ENCODE results near the gene HOOK2. TPM values are rescaled to one million over a fixed set of nuclear protein-coding genes. Genes with fewer than 3 reads are reported as not detected.
A peak's percentile ranks its signal among the peaks of the same experiment; 100 is the strongest.
"Not testable (repeated sequence)": the region's sequence is repeated elsewhere in the genome, so short reads cannot be mapped to it uniquely, and the experiment has no call there.

Gene HOOK2
- total and polyA plus RNA-seq, 2 of the 13 experiments (the other 11 are each of a cell fraction or from before 2014, with no cell fraction given) = 9.2 to 12.9 TPM

GRCh38 chr19:12725612-12726011 is 49.7 kb downstream of the HOOK2 start:
- H3K4me2 ChIP-seq (ENCODE audit: low read depth, low read length); CTCF ChIA-PET (ENCODE audit: low intra/inter-chr PET ratio, low total read pairs); BruUV-seq (replicated peaks); H4K20me1 ChIP-seq (ENCODE audit: insufficient read depth, low read length); H3K4me3 ChIP-seq (replicated peaks in 1 of 3; ENCODE audit: insufficient read depth in 1 of 3, low read depth in 2 of 3, low read length in 3 of 3); ATAC-seq; H3K27me3 ChIP-seq (ENCODE audit: control insufficient read depth in 1 of 2, insufficient read depth in 2 of 2, low read length in 2 of 2); in situ Hi-C loops (cut with HindIII; ENCODE audit: extremely low pct_ligation_motif_present, low pct_unique_long_range_greater_than_20kb); DNase-seq (ENCODE audit: low spot score); H3K27ac ChIP-seq (ENCODE audit: extremely low read length, insufficient read depth, low read length); intact Hi-C loops (cut with micrococcal nuclease; ENCODE audit: unreplicated experiment); H2AFZ ChIP-seq (ENCODE audit: low read length); H3K9ac ChIP-seq (ENCODE audit: insufficient read depth, low read depth, low read length); H3K9me3 ChIP-seq (ENCODE audit: low read length); FAIRE-seq: not testable (repeated sequence)
- peaks cover 10 to 17% of the 10 kb centered on the region in 2 experiments for H3K36me3 ChIP-seq (replicated peaks in 1 of 2; ENCODE audit: control insufficient read depth in 1 of 2, insufficient read depth in 2 of 2, low read length in 2 of 2)
- POLR2A ChIA-PET = interaction anchor here (0.8 to 4.8 kb wide), 2 partner anchors 7 to 66 kb away, joined by 3 to 51 read pairs; partner anchors contain the start of genes JUNB and TRIR
- peaks cover 30% of the 10 kb centered on the region for H3K79me2 ChIP-seq (ENCODE audit: insufficient read depth, low read length)
- 95% methylated on average over 10 of the region's 10 CpGs for WGBS (ENCODE audit: low lambda C conversion rate)
- H3K4me1 ChIP-seq (ENCODE audit: insufficient read depth, low read length) = peaks cover 13% of the 10 kb centered on the region

GRCh38 chr19:12723641-12724426 is 51.5 kb downstream of the HOOK2 start, which contains the start of gene TNPO2:
TNPO2 (minus strand) TSS chr19:12723932; CDS start chr19:12720977, 2,955 bp downstream.
- Histone ChIP-seq H3K36me3 (replicated peaks in 1 of 2; ENCODE audit: control insufficient read depth in 1 of 2, insufficient read depth in 2 of 2, low read length in 2 of 2) (peaks cover 2 to 7% of the 10 kb centered on the region in 2 experiments; a peak in 4 of 5 replicates), H4K20me1 (ENCODE audit: insufficient read depth, low read length) (no peaks in the 10 kb centered on the region), H3K9ac (ENCODE audit: insufficient read depth, low read depth, low read length) (peak within 1 kb of the TSS; percentile 87), H3K27ac (ENCODE audit: extremely low read length, insufficient read depth, low read length) (peak within 1 kb of the TSS; percentile 77), H3K9me3 (ENCODE audit: low read length) (no peaks in the 10 kb centered on the region), H3K27me3 (ENCODE audit: control insufficient read depth in 1 of 2, insufficient read depth in 2 of 2, low read length in 2 of 2) (no peaks in the 10 kb centered on the region; a peak in 1 of 5 replicates), H2AFZ (ENCODE audit: low read length) (peak within 1 kb of the TSS; percentile 78), H3K4me2 (ENCODE audit: low read depth, low read length) (peak within 1 kb of the TSS; percentile 98), H3K4me1 (ENCODE audit: insufficient read depth, low read length) (peaks cover 20% of the 10 kb centered on the region), H3K4me3 (replicated peaks in 1 of 3; ENCODE audit: insufficient read depth in 1 of 3, low read depth in 2 of 3, low read length in 3 of 3) (peak within 1 kb of the TSS; percentile 67 to 93 (median 92)), H3K79me2 (ENCODE audit: insufficient read depth, low read length) (peaks cover 48% of the 10 kb centered on the region)
- WGBS (ENCODE audit: low lambda C conversion rate) = 13% methylated on average over 16 of the region's 28 CpGs
- DNase-seq (ENCODE audit: low spot score) = peak; percentile 71
- ChIA-PET CTCF (ENCODE audit: low intra/inter-chr PET ratio, low total read pairs) (no interaction called here), POLR2A (interaction anchor here (1.0 to 4.8 kb wide), 9 partner anchors 9 to 210 kb away, joined by 3 to 51 read pairs (median 8); partner anchors contain the start of genes FARSA, FBXW9, GET3 and JUNB)
- in situ Hi-C loops (cut with HindIII; ENCODE audit: extremely low pct_ligation_motif_present, low pct_unique_long_range_greater_than_20kb) (no loop called here), intact Hi-C loops (cut with micrococcal nuclease; ENCODE audit: unreplicated experiment) (no loop called here)
- no TSS peak for BruUV-seq (replicated peaks)
- ATAC-seq = peak; percentile 68
- peak; percentile 91 for FAIRE-seq
- TF ChIP-seq ZNF430 (CRISPR knock-in tag; IDR thresholded peaks at IDR 0.05) (peak; percentile 62; the same call in 1 of the 2 replicates), GATAD1 (CRISPR knock-in tag; IDR thresholded peaks at IDR 0.05) (peak; percentile 85), ZNF333 (CRISPR knock-in tag; IDR thresholded peaks at IDR 0.05; ENCODE audit: borderline replicate concordance) (no peak), CREM (IDR thresholded peaks at IDR 0.05) (peak; percentile 78; the same call in 1 of the 2 replicates), CREM (CRISPR knock-in tag; IDR thresholded peaks at IDR 0.05) (no peak), ZNF605 (CRISPR knock-in tag; IDR thresholded peaks at IDR 0.05) (peak; percentile 63; the same call in 1 of the 2 replicates), ZNF343 (CRISPR knock-in tag; IDR thresholded peaks at IDR 0.05) (no peak), MYC (CRISPR knock-in tag; IDR thresholded peaks at IDR 0.05; ENCODE audit: borderline replicate concordance) (peak; percentile 98), HCFC1 (IDR thresholded peaks at IDR 0.05; ENCODE audit: low read depth, low read length) (peak; percentile 81), BHLHE40 (IDR thresholded peaks at IDR 0.05; ENCODE audit: low read length) (peak; percentile 81), HMG20A (CRISPR knock-in tag; IDR thresholded peaks at IDR 0.05; ENCODE audit: borderline replicate concordance) (no peak), ZNF788 (CRISPR knock-in tag; IDR thresholded peaks at IDR 0.05; ENCODE audit: borderline replicate concordance) (peak; percentile 68; the same call in 1 of the 2 replicates), JDP2 (CRISPR knock-in tag; IDR thresholded peaks at IDR 0.05; ENCODE audit: borderline replicate concordance) (no peak)
- TF ChIP-seq, protein P1, sequence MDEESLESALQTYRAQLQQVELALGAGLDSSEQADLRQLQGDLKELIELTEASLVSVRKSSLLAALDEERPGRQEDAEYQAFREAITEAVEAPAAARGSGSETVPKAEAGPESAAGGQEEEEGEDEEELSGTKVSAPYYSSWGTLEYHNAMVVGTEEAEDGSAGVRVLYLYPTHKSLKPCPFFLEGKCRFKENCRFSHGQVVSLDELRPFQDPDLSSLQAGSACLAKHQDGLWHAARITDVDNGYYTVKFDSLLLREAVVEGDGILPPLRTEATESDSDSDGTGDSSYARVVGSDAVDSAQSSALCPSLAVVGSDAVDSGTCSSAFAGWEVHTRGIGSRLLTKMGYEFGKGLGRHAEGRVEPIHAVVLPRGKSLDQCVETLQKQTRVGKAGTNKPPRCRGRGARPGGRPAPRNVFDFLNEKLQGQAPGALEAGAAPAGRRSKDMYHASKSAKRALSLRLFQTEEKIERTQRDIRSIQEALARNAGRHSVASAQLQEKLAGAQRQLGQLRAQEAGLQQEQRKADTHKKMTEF (CRISPR knock-in tag; IDR thresholded peaks at IDR 0.05) = peak; percentile 29; the same call in 1 of the 2 replicates
- TF ChIP-seq, protein P2, sequence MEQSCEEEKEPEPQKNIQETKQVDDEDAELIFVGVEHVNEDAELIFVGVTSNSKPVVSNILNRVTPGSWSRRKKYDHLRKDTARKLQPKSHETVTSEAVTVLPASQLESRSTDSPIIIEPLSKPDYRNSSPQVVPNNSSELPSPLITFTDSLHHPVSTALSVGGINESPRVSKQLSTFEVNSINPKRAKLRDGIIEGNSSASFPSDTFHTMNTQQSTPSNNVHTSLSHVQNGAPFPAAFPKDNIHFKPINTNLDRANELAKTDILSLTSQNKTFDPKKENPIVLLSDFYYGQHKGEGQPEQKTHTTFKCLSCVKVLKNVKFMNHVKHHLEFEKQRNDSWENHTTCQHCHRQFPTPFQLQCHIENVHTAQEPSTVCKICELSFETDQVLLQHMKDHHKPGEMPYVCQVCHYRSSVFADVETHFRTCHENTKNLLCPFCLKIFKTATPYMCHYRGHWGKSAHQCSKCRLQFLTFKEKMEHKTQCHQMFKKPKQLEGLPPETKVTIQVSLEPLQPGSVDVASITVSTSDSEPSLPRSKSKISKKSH (CRISPR knock-in tag; IDR thresholded peaks at IDR 0.05; ENCODE audit: borderline replicate concordance) = peak; percentile 67; the same call in 1 of the 2 replicates

Data from HepG2 (cell line).